ENCODE results near the gene ZBTB12. TPM values are rescaled to one million over a fixed set of nuclear protein-coding genes. Genes with fewer than 3 reads are reported as not detected.
A peak's percentile ranks its signal among the peaks of the same experiment; 100 is the strongest.

The ZBTB12 gene
- total and polyA plus RNA-seq, 10 of the 15 experiments (the other 5 are each of a cell fraction or from before 2014, with no cell fraction given), result 0.81 to 4.5 (median 1.7) TPM; not detected in 4

DNA sequence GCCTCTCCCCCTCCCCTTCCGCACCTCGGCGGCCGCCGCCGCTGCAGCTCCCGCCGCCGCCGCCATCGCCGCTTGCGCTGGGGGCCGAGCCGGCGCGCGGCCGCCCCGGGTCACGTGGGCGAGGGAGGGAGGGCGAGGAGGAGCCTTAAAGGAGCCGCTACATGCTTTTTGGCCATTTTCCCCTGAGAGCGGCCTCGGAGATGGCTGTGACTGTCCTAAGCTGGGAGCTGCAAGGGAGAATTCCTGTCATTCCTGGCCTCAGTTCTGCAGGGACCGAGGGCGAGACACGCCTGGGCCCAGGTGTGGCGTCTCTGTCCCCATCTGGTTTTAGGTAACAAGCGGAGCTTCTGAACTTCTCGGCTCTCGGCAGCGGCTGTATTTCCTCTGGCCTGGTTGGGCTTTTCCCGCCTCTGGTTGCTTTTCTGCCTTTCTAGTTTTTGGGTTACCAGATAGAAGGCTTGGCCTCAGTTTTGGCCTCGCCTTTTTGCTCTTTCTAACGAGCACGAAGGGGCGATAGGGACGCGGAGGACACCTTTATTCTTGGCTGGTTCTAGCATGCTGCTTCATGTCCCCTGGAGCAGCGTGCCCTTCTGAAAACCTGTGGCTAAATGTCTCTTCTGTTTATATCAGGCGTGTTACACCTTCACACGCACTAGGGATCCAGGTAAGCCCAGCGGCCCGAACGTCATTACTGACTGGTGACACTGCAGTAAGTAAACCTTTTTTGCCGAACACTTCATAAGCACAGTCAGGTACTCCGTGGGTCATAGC is 4.1 kb downstream of the ZBTB12 start, which contains the start of gene EHMT2 (continued):
- TF ChIP-seq, protein P1, sequence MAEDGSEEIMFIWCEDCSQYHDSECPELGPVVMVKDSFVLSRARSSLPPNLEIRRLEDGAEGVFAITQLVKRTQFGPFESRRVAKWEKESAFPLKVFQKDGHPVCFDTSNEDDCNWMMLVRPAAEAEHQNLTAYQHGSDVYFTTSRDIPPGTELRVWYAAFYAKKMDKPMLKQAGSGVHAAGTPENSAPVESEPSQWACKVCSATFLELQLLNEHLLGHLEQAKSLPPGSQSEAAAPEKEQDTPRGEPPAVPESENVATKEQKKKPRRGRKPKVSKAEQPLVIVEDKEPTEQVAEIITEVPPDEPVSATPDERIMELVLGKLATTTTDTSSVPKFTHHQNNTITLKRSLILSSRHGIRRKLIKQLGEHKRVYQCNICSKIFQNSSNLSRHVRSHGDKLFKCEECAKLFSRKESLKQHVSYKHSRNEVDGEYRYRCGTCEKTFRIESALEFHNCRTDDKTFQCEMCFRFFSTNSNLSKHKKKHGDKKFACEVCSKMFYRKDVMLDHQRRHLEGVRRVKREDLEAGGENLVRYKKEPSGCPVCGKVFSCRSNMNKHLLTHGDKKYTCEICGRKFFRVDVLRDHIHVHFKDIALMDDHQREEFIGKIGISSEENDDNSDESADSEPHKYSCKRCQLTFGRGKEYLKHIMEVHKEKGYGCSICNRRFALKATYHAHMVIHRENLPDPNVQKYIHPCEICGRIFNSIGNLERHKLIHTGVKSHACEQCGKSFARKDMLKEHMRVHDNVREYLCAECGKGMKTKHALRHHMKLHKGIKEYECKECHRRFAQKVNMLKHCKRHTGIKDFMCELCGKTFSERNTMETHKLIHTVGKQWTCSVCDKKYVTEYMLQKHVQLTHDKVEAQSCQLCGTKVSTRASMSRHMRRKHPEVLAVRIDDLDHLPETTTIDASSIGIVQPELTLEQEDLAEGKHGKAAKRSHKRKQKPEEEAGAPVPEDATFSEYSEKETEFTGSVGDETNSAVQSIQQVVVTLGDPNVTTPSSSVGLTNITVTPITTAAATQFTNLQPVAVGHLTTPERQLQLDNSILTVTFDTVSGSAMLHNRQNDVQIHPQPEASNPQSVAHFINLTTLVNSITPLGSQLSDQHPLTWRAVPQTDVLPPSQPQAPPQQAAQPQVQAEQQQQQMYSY (CRISPR knock-in tag; IDR thresholded peaks at IDR 0.05), result no peak
- TF ChIP-seq EGR1 (IDR thresholded peaks at IDR 0.05; ENCODE audit: borderline replicate concordance in 1 of 2, low read depth in 2 of 2, low read length in 2 of 2) (peak in 1 of 2 experiments; percentile 60; a peak in 1 of 3 replicates), SREBF1 (IDR thresholded peaks at IDR 0.05; ENCODE audit: low read length) (no peak), MYC (IDR thresholded peaks at IDR 0.05; ENCODE audit: insufficient read depth, insufficient read length, insufficient replicate concordance, low read length, severe bottlenecking) (no peak), NBN (IDR thresholded peaks at IDR 0.05) (0 out of 2 replicates have a peak, but pooled peaks have one; percentile 17), NR2C1 (IDR thresholded peaks at IDR 0.05) (no peak), YY1 (IDR thresholded peaks at IDR 0.05; ENCODE audit: low read depth, low read length) (peak; percentile 90), SRF (IDR thresholded peaks at IDR 0.05; ENCODE audit: low read depth in 2 of 2, low read length in 2 of 2) (no peak)
- TF ChIP-seq, protein P2, sequence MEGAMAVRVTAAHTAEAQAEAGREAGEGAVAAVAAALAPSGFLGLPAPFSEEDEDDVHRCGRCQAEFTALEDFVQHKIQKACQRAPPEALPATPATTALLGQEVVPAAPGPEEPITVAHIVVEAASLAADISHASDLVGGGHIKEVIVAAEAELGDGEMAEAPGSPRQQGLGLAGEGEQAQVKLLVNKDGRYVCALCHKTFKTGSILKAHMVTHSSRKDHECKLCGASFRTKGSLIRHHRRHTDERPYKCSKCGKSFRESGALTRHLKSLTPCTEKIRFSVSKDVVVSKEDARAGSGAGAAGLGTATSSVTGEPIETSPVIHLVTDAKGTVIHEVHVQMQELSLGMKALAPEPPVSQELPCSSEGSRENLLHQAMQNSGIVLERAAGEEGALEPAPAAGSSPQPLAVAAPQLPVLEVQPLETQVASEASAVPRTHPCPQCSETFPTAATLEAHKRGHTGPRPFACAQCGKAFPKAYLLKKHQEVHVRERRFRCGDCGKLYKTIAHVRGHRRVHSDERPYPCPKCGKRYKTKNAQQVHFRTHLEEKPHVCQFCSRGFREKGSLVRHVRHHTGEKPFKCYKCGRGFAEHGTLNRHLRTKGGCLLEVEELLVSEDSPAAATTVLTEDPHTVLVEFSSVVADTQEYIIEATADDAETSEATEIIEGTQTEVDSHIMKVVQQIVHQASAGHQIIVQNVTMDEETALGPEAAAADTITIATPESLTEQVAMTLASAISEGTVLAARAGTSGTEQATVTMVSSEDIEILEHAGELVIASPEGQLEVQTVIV (IDR thresholded peaks at IDR 0.05; ENCODE audit: borderline replicate concordance, partially characterized antibody), result no peak

All from GM12878 (cell line).